ENCODE results near the gene AGPAT1. TPM values are rescaled to one million over a fixed set of nuclear protein-coding genes. Genes with fewer than 3 reads are reported as not detected.

Gene AGPAT1
- total RNA-seq, 1 experiment from 2014 or later: 108 TPM

DNA sequence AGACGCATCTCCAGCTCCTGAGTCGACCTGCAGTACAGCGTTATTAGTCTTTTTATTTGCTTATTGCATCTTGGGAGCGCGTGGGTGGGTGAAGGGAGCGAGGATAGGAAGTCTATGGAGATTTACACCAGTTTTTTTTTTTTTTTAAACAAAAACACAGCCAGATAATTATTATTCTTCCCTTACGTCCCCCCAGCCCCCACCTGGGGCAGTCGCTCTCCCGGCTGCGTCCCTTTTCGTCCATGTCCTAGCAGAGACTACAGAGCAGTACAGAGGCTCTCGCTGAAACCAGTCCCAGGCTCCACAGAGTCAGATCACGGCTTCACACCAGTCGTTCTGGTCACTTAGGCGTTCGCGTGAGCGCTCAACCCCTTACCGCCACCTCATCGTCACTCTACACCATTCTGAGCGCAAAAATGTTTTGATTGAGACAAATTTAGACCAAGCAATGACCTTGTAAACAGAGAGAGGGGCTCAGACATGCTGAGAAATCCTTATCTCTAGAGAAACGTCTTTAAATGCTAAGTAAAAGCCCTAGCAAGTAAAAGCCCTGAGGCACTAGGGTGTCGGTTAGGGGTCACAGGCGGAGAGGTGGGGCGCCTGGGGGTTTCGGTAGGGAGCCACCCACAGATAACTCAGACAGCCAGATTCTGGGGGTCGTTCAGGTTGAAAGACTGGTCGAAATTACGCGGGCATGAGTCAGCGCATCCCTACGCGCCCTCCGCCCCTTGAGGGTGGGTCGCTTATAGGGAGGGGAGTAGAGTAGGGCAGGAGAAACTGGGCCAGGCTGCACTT, 22.9 kb downstream of the AGPAT1 start:
- DNase-seq (ENCODE audit: low spot score): no peak
- H3K4me1 ChIP-seq (ENCODE audit: insufficient read depth, low read length, poor library complexity, severe bottlenecking): peaks cover 24% of the 10 kb centered on the region
- no peaks in the 10 kb centered on the region for H3K27me3 ChIP-seq (replicated peaks; ENCODE audit: insufficient read depth, low read depth, low read length, poor library complexity)
- BruUV-seq (replicated peaks): TSS peak; percentile 56
- no peaks in the 10 kb centered on the region for H3K9me3 ChIP-seq (ENCODE audit: low read depth, low read length, poor library complexity, severe bottlenecking)
- TF ChIP-seq CTCF (conservative IDR thresholded peaks at IDR 0.05; ENCODE audit: low read depth, low read length) (no peak), EZH2 (IDR thresholded peaks at IDR 0.05; ENCODE audit: borderline replicate concordance, low read depth, low read length, poor library complexity, severe bottlenecking) (no peak)
- CTCF ChIA-PET: no interaction called here
- H3K4me3 ChIP-seq (ENCODE audit: low read depth, low read length, poor library complexity, severe bottlenecking): peak overlapping the region; percentile 75
- peak overlapping the region; percentile 90 for H3K27ac ChIP-seq (ENCODE audit: low read depth, low read length, poor library complexity, severe bottlenecking)
- intact Hi-C loops (cut with micrococcal nuclease; ENCODE audit: unreplicated experiment): no loop called here
- peaks cover 22% of the 10 kb centered on the region for H3K36me3 ChIP-seq (ENCODE audit: insufficient read depth, low read length, poor library complexity, severe bottlenecking)
- POLR2A ChIA-PET (ENCODE audit: low non-redundant PET): no interaction called here

- TF ChIP-seq CTCF (conservative IDR thresholded peaks at IDR 0.05; ENCODE audit: low read depth, low read length) (no peak), EZH2 (IDR thresholded peaks at IDR 0.05; ENCODE audit: borderline replicate concordance, low read depth, low read length, poor library complexity, severe bottlenecking) (no peak)
- Histone ChIP-seq H3K27ac (ENCODE audit: low read depth, low read length, poor library complexity, severe bottlenecking) (peak within 1 kb of the TSS; percentile 90), H3K4me1 (ENCODE audit: insufficient read depth, low read length, poor library complexity, severe bottlenecking) (peaks cover 24% of the 10 kb centered on the region), H3K9me3 (ENCODE audit: low read depth, low read length, poor library complexity, severe bottlenecking) (no peaks in the 10 kb centered on the region), H3K27me3 (replicated peaks; ENCODE audit: insufficient read depth, low read depth, low read length, poor library complexity) (no peaks in the 10 kb centered on the region), H3K36me3 (ENCODE audit: insufficient read depth, low read length, poor library complexity, severe bottlenecking) (peaks cover 14% of the 10 kb centered on the region), H3K4me3 (ENCODE audit: low read depth, low read length, poor library complexity, severe bottlenecking) (peak within 1 kb of the TSS; percentile 75)
- no TSS peak for BruUV-seq (replicated peaks)
- DNase-seq (ENCODE audit: low spot score): no peak
- intact Hi-C loops (cut with micrococcal nuclease; ENCODE audit: unreplicated experiment): no loop called here
- POLR2A ChIA-PET (ENCODE audit: low non-redundant PET): no interaction called here
- CTCF ChIA-PET: no interaction called here
Observed at GRCh38 chr6:32151863-32152768, 23.8 kb downstream of the AGPAT1 start, which contains the start of gene PRRT1. Gene PRRT1 (minus strand): TSS chr6:32151939. CDS start chr6:32151827, 112 bp downstream.

DNA sequence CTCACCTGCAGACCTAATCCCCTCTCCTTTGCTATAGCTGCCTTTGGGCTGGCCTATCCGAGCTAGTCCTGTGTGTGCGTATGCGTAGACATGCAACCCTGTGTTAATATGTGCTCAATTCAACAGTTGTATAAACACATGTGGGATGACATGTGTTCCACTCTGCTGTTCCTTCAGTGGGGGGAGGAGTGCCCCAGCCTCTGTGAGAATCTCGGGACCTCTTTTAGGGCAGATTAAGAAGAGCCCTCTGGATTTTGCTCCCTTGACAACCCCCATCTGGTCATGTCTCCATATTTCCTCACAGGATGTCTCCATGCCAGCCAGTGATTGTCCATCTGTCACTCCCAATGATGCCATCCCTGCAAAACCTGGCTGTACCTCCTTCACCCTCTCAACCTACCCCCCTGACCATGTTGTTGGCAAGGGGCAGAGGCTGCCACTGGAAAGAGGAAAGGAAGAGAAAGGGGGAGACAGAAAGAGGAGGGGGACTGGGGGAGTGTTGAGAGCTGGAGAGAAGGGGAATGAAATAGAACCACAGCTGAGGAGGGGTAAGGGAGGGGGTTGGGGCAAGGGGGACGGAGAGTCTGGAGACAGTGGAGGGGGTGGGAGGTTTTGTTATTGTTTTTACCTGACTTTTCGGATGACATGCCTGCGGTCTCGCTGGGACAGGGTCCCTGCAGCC, 24.6 kb downstream of the AGPAT1 start:
- peaks cover 24% of the 10 kb centered on the region for H3K4me1 ChIP-seq (ENCODE audit: insufficient read depth, low read length, poor library complexity, severe bottlenecking)
- no peaks in the 10 kb centered on the region for H3K27me3 ChIP-seq (replicated peaks; ENCODE audit: insufficient read depth, low read depth, low read length, poor library complexity)
- TF ChIP-seq EZH2 (IDR thresholded peaks at IDR 0.05; ENCODE audit: borderline replicate concordance, low read depth, low read length, poor library complexity, severe bottlenecking): no peak
- no peak for TF ChIP-seq CTCF (conservative IDR thresholded peaks at IDR 0.05; ENCODE audit: low read depth, low read length)
- no peak overlapping the region for H3K4me3 ChIP-seq (ENCODE audit: low read depth, low read length, poor library complexity, severe bottlenecking)
- peaks cover 6% of the 10 kb centered on the region for H3K36me3 ChIP-seq (ENCODE audit: insufficient read depth, low read length, poor library complexity, severe bottlenecking)
- H3K27ac ChIP-seq (ENCODE audit: low read depth, low read length, poor library complexity, severe bottlenecking): no peak overlapping the region
- ChIA-PET POLR2A (ENCODE audit: low non-redundant PET) (no interaction called here), CTCF (no interaction called here)
- no TSS peak for BruUV-seq (replicated peaks)
- DNase-seq (ENCODE audit: low spot score): no peak
- H3K9me3 ChIP-seq (ENCODE audit: low read depth, low read length, poor library complexity, severe bottlenecking): no peaks in the 10 kb centered on the region
- intact Hi-C loops (cut with micrococcal nuclease; ENCODE audit: unreplicated experiment): no loop called here
